ENCODE data around the gene PRKAB1.
A peak's percentile ranks its signal among the peaks of the same experiment; 100 is the strongest.

DNA sequence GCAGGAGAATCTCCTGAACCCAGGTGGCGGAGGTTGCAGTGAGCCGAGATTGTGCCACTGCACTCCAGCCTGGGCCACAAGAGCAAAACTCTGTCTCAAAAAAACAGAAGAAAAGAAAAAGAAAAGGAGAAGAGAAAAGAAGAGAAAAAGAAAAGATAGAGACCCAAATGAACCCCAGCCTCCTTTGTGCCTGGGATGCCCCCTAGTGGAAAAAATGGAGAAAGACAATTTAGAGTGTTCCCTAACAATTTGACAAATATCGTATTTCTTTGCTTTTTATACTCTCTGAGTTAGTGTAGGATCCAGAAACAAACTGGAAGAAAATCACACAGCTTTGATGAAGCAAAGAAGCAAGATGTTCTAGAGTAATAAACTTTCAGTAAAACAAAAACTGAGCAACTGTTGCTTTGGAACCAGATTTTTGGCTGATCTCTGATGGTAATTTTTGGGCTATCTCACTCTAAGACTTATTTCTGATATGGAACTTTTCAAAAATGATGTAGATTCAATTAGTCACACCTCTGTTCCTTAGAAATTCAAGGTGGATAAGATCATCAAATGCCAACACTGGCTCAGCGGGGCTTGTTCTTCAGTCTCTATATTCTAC is 18.6 kb upstream of the PRKAB1 start:
- TF ChIP-seq, protein P1, sequence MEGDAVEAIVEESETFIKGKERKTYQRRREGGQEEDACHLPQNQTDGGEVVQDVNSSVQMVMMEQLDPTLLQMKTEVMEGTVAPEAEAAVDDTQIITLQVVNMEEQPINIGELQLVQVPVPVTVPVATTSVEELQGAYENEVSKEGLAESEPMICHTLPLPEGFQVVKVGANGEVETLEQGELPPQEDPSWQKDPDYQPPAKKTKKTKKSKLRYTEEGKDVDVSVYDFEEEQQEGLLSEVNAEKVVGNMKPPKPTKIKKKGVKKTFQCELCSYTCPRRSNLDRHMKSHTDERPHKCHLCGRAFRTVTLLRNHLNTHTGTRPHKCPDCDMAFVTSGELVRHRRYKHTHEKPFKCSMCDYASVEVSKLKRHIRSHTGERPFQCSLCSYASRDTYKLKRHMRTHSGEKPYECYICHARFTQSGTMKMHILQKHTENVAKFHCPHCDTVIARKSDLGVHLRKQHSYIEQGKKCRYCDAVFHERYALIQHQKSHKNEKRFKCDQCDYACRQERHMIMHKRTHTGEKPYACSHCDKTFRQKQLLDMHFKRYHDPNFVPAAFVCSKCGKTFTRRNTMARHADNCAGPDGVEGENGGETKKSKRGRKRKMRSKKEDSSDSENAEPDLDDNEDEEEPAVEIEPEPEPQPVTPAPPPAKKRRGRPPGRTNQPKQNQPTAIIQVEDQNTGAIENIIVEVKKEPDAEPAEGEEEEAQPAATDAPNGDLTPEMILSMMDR (conservative IDR thresholded peaks at IDR 0.05; ENCODE audit: low read depth in 2 of 2): peak; percentile 77 to 93
- TF ChIP-seq, protein P2, sequence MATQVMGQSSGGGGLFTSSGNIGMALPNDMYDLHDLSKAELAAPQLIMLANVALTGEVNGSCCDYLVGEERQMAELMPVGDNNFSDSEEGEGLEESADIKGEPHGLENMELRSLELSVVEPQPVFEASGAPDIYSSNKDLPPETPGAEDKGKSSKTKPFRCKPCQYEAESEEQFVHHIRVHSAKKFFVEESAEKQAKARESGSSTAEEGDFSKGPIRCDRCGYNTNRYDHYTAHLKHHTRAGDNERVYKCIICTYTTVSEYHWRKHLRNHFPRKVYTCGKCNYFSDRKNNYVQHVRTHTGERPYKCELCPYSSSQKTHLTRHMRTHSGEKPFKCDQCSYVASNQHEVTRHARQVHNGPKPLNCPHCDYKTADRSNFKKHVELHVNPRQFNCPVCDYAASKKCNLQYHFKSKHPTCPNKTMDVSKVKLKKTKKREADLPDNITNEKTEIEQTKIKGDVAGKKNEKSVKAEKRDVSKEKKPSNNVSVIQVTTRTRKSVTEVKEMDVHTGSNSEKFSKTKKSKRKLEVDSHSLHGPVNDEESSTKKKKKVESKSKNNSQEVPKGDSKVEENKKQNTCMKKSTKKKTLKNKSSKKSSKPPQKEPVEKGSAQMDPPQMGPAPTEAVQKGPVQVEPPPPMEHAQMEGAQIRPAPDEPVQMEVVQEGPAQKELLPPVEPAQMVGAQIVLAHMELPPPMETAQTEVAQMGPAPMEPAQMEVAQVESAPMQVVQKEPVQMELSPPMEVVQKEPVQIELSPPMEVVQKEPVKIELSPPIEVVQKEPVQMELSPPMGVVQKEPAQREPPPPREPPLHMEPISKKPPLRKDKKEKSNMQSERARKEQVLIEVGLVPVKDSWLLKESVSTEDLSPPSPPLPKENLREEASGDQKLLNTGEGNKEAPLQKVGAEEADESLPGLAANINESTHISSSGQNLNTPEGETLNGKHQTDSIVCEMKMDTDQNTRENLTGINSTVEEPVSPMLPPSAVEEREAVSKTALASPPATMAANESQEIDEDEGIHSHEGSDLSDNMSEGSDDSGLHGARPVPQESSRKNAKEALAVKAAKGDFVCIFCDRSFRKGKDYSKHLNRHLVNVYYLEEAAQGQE (IDR thresholded peaks at IDR 0.05; ENCODE audit: unreplicated experiment): no peak
- TF ChIP-seq, protein P3, sequence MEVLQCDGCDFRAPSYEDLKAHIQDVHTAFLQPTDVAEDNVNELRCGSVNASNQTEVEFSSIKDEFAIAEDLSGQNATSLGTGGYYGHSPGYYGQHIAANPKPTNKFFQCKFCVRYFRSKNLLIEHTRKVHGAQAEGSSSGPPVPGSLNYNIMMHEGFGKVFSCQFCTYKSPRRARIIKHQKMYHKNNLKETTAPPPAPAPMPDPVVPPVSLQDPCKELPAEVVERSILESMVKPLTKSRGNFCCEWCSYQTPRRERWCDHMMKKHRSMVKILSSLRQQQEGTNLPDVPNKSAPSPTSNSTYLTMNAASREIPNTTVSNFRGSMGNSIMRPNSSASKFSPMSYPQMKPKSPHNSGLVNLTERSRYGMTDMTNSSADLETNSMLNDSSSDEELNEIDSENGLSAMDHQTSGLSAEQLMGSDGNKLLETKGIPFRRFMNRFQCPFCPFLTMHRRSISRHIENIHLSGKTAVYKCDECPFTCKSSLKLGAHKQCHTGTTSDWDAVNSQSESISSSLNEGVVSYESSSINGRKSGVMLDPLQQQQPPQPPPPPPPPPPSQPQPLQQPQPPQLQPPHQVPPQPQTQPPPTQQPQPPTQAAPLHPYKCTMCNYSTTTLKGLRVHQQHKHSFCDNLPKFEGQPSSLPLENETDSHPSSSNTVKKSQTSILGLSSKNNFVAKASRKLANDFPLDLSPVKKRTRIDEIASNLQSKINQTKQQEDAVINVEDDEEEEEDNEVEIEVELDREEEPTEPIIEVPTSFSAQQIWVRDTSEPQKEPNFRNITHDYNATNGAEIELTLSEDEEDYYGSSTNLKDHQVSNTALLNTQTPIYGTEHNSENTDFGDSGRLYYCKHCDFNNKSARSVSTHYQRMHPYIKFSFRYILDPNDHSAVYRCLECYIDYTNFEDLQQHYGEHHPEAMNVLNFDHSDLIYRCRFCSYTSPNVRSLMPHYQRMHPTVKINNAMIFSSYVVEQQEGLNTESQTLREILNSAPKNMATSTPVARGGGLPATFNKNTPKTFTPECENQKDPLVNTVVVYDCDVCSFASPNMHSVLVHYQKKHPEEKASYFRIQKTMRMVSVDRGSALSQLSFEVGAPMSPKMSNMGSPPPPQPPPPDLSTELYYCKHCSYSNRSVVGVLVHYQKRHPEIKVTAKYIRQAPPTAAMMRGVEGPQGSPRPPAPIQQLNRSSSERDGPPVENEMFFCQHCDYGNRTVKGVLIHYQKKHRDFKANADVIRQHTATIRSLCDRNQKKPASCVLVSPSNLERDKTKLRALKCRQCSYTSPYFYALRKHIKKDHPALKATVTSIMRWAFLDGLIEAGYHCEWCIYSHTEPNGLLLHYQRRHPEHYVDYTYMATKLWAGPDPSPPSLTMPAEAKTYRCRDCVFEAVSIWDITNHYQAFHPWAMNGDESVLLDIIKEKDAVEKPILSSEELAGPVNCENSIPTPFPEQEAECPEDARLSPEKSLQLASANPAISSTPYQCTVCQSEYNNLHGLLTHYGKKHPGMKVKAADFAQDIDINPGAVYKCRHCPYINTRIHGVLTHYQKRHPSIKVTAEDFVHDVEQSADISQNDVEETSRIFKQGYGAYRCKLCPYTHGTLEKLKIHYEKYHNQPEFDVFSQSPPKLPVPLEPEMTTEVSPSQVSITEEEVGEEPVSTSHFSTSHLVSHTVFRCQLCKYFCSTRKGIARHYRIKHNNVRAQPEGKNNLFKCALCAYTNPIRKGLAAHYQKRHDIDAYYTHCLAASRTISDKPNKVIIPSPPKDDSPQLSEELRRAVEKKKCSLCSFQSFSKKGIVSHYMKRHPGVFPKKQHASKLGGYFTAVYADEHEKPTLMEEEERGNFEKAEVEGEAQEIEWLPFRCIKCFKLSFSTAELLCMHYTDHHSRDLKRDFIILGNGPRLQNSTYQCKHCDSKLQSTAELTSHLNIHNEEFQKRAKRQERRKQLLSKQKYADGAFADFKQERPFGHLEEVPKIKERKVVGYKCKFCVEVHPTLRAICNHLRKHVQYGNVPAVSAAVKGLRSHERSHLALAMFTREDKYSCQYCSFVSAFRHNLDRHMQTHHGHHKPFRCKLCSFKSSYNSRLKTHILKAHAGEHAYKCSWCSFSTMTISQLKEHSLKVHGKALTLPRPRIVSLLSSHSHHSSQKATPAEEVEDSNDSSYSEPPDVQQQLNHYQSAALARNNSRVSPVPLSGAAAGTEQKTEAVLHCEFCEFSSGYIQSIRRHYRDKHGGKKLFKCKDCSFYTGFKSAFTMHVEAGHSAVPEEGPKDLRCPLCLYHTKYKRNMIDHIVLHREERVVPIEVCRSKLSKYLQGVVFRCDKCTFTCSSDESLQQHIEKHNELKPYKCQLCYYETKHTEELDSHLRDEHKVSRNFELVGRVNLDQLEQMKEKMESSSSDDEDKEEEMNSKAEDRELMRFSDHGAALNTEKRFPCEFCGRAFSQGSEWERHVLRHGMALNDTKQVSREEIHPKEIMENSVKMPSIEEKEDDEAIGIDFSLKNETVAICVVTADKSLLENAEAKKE (CRISPR knock-in tag; IDR thresholded peaks at IDR 0.05): no peak

Data from GM23338 (cell line).